Measurements from ENCODE around the gene UTY.

The UTY gene

DNA sequence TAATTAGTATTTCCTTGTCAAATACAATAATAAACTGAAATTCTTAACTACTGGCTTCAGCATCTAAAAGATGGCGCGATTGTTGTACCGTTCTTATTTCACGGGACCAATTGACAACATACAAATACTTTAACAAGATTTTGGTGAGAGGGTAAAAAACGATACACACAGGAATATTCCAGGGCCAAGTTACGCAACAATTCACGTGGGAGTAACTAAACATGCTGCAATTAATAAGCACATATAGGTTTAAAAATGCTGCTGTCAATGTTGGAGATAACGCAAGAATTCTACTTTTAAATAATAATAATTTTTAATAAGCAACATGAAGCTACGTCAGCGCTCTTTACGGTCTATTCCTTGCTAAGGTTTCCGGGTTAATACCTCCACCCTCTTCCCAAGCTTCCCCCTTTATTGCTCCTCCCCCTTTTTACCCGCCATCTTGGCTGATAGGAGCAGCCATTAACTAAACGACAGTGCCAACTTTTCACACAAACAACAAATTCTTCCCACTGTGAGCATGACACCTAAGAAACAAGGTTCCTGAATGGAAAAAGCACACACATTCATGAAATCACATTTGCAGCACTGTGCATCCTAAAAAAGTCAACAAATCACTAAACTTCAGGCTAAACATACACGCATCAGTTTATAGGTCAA lies 1.6 kb downstream of the UTY start:
- no peak overlapping the region for H3K4me3 ChIP-seq
- TF ChIP-seq, protein P1, sequence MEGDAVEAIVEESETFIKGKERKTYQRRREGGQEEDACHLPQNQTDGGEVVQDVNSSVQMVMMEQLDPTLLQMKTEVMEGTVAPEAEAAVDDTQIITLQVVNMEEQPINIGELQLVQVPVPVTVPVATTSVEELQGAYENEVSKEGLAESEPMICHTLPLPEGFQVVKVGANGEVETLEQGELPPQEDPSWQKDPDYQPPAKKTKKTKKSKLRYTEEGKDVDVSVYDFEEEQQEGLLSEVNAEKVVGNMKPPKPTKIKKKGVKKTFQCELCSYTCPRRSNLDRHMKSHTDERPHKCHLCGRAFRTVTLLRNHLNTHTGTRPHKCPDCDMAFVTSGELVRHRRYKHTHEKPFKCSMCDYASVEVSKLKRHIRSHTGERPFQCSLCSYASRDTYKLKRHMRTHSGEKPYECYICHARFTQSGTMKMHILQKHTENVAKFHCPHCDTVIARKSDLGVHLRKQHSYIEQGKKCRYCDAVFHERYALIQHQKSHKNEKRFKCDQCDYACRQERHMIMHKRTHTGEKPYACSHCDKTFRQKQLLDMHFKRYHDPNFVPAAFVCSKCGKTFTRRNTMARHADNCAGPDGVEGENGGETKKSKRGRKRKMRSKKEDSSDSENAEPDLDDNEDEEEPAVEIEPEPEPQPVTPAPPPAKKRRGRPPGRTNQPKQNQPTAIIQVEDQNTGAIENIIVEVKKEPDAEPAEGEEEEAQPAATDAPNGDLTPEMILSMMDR (IDR thresholded peaks at IDR 0.05), result no peak
- H3K27ac ChIP-seq, result no peak overlapping the region
- DNase-seq (ENCODE audit: low spot score), result no peak

DNA sequence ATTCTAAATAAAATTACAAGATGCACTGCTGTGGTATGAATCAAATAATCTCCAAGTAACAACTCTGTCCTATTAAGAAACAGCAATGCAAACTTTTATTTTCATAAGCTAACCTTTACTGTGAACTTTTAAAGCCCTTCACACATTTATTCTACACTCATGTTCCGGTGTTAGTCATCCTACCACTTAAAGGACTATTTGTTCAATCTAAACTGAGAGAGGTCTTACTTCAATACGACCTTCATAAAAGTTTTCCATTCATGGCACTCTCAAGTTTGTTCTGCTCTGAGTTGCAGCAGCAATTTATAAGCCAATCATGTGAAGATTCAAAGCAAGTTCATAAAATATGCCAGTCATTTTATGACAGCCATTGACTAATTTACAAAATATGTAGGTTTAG lies 4.8 kb downstream of the UTY start:
- Histone ChIP-seq H3K27ac (no peak overlapping the region), H3K4me3 (no peak overlapping the region)
- TF ChIP-seq, protein P1 (IDR thresholded peaks at IDR 0.05), result no peak
- DNase-seq (ENCODE audit: low spot score), result no peak

DNA sequence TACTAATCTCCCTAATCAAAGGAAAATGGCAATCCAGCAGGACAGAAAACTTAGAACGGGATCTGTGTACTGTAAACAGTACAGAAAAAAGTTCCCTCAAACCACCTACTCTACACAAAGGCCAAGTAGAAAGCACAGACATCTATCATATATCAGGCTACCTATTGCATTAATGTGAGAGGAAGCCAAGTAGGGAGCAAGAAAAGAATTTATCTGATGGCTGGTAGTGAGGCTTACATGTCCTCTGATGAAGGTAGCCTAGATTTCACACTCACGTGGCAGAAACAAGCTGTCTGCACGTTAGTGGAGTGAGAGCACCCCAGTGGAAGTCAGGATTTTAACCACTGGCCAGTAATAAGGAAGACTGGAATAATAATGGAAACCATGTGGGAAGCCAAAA lies 28.3 kb downstream of the UTY start:
- TF ChIP-seq, protein P1 (IDR thresholded peaks at IDR 0.05), result no peak
- H3K27ac ChIP-seq, result no peak overlapping the region
- H3K4me3 ChIP-seq, result no peak overlapping the region
- DNase-seq (ENCODE audit: low spot score), result no peak

DNA sequence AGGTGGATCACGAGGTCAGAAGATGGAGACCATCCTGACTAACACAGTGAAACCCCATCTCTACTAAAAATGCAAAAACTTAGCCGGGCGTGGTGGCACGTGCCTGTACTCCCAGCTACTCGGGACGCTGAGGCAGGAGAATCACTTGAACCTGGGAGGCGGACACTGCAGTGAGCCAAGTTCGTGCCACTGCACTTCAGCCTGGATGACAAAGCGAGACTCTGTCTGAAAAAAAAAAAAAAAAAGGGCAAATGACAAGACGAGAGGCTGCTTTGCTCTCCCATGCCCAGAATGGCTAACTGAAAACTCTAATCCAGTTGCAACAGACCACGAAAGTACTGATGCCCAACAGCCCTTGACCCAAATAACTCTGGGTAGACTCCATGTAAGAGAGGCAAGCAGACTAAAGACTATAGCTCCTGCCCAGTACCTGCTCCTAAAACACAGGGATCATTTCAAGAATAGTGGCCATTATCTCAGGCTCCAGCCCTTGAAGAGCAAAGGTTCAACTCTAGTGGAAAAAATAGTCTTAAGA lies 29.2 kb downstream of the UTY start:
- Histone ChIP-seq H3K4me3 (no peak overlapping the region), H3K27ac (no peak overlapping the region)
- TF ChIP-seq, protein P1 (IDR thresholded peaks at IDR 0.05), result no peak
- DNase-seq (ENCODE audit: low spot score), result no peak

DNA sequence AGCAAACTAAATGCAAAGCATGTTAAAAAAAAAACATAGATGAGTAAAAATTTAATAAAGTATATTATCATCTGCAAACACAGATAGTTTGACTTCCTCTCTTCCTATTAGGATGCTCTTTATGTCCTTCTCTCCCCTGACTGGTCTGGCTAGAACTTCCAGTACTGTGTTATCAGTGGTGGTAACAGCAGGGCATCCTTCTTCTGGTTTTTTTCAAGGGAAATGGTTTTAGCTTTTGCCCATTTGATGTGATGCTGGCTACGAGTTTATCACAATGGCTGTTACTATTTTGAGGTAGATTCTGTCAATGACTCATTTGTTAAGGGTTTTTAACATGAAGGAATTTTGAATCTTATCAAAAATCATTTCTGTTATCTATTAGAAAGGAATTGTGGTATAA lies 34.3 kb downstream of the UTY start:
- H3K4me3 ChIP-seq, result no peak overlapping the region
- TF ChIP-seq, protein P1 (IDR thresholded peaks at IDR 0.05), result no peak
- no peak overlapping the region for H3K27ac ChIP-seq
- no peak for DNase-seq (ENCODE audit: low spot score)

DNA sequence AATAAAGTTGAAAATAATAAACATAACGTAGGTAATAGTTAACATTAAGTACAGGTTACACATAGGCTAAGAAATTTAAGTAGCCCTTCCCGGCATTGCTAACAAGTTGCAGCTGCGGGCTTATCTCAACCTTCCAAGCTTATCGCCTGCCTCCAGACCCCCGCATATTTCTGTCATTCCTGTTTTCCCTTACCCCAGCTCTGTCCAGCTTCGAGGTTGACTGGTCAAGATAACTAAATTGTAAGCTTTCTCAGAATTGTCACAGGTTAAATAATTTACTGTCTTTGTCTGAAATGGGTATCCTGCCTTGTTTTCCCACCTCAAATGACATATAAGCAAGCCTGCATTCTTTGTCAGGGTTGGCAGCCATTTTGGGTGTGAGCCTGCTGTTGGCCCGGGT lies 36.7 kb downstream of the UTY start:
- TF ChIP-seq, protein P1 (IDR thresholded peaks at IDR 0.05), result no peak
- no peak overlapping the region for H3K4me3 ChIP-seq
- H3K27ac ChIP-seq, result no peak overlapping the region
- no peak for DNase-seq (ENCODE audit: low spot score)

DNA sequence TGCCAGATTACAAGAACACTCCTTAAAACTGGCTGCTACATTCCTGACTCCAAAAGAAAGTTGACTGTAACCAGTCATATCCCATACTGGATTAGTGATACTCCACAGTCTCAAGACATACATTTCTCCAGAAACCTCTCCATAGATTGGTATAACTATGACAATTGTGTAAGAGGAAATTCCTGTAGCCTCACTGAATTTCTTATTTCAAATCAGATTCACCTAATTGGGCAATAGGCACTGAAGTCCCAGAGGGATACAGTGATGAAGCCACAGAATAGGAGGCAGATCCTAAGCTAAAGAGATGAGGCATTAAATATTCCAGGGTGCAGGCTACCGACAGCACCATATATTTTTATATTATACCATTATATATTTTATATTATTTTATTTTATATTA lies 39.0 kb downstream of the UTY start:
- TF ChIP-seq, protein P1 (IDR thresholded peaks at IDR 0.05), result no peak
- H3K4me3 ChIP-seq, result no peak overlapping the region
- H3K27ac ChIP-seq, result no peak overlapping the region
- DNase-seq (ENCODE audit: low spot score), result no peak

All from coronary artery (tissue), 2 donors.